ENCODE measurements around the gene MBD3L4. TPM values are rescaled to one million over a fixed set of nuclear protein-coding genes. Genes with fewer than 3 reads are reported as not detected.

The MBD3L4 gene
- not detected in 2 replicates for total RNA-seq

DNA sequence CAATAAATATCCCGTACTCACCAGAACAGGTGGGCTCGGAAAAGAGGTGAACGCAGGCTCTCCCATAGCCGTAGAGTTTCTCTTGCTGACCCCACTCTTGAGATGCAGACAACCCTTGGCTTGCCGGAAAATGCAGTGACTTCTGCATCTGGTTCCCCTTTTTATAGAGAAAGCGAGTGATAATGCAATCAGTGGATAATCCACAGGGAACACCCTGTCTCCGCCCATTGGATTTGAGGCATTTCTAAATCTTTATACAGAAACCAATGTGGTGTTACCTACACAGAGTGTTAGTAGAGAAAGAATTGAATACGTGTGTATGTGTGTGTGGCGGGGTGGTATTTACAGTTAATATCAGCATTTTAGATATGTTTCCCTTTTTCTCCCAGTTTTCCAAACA, at the start of gene MBD3L4:
TSS of gene MBD3L4 (minus strand) at position 101 of the 400 bp plus-strand sequence. CDS start at position 66, 35 bp downstream.

DNA sequence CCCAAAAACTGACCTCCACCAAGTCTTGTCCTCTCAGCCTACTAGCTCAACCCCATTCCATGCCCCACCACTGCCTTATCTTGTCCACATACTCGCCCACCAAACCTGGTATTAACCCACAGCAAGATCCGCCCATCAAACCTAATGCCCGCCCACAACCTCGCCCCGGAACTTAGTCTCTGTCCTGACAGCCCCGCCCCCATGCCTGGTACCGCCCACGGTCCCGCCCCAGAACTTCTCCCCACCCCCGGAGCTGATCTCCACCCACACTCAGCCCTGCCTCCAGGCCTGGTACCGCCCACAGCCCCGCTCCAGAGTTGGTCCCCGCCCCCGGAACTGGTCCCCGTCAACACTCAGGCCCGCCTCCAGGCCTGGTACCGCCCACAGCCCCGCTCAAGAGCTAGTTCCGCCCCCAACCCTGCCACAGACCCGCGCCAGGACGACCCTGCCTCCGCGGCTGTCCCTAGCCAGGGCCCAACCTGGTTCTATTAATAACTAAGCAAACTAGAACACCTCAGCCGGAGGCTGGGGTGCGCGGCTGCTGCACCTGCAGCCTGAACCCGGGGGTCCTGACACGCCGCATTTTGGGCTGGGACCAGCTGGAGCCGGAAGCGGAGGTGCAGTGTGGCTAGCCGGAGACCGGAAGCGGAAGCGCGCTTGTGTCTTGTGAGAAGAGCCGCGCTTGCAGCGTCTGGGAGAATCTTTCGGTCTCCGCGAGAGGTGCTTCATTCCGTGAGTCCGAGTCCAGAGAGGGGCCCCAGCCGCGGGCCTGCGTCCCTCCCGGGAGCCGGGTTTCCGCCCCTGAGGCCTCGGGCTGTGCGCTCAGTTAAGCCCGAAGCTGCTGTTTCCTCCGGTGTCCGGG, 29.3 kb upstream of the MBD3L4 start, which contains the start of gene ZNF557:
TSS of gene ZNF557 (plus strand) at position 662 of the 862 bp plus-strand sequence. CDS start 5,372 bp downstream, outside the sequence.

DNA sequence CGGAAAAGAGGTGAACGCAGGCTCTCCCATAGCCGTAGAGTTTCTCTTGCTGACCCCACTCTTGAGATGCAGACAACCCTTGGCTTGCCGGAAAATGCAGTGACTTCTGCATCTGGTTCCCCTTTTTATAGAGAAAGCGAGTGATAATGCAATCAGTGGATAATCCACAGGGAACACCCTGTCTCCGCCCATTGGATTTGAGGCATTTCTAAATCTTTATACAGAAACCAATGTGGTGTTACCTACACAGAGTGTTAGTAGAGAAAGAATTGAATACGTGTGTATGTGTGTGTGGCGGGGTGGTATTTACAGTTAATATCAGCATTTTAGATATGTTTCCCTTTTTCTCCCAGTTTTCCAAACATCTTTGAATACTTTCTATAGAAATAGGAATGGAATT, 18.6 kb upstream of the MBD3L4 start, which contains the start of gene MBD3L3:
TSS of gene MBD3L3 (minus strand) at position 101 of the 400 bp plus-strand sequence. CDS start at position 30, 71 bp downstream.

DNA sequence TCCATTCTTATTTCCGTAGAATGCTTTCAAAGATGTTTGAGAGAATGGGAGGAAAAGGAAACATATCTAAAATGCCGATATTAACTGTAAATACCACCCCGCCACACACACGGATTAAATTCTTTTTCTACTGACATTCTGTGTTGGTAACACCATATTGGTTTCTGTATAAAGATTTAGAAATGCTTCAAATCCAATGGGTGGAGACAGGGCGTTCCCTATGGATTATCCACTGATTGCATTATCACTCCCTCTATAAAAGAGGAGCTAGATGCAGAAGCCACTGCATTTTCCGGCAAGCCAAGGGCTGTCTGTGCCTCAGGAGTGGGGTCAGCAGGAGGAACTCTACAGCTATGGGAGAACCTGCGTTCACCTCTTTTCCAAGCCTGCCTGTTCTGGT, 9.0 kb upstream of the MBD3L4 start, which contains the start of gene MBD3L2:
TSS of gene MBD3L2 (plus strand) at position 301 of the 400 bp plus-strand sequence. CDS start at position 354, 53 bp downstream.

DNA sequence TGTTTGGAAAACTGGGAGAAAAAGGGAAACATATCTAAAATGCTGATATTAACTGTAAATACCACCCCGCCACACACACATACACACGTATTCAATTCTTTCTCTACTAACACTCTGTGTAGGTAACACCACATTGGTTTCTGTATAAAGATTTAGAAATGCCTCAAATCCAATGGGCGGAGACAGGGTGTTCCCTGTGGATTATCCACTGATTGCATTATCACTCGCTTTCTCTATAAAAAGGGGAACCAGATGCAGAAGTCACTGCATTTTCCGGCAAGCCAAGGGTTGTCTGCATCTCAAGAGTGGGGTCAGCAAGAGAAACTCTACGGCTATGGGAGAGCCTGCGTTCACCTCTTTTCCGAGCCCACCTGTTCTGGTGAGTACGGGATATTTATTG, 9.7 kb downstream of the MBD3L4 start, which contains the start of gene MBD3L5:
TSS of gene MBD3L5 (plus strand) at position 301 of the 400 bp plus-strand sequence. CDS start at position 335, 34 bp downstream.

DNA sequence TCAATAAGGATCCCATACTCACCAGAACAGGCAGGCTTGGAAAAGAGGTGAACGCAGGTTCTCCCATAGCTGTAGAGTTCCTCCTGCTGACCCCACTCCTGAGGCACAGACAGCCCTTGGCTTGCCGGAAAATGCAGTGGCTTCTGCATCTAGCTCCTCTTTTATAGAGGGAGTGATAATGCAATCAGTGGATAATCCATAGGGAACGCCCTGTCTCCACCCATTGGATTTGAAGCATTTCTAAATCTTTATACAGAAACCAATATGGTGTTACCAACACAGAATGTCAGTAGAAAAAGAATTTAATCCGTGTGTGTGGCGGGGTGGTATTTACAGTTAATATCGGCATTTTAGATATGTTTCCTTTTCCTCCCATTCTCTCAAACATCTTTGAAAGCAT, 18.6 kb downstream of the MBD3L4 start, which contains the start of gene MBD3L2B:
TSS of gene MBD3L2B (minus strand) at position 101 of the 400 bp plus-strand sequence. CDS start at position 67, 34 bp downstream.

Other genes starting within 250 kb of the MBD3L4 start
- not detected in 2 replicates for gene ADGRE1, start 152.6 kb downstream of the MBD3L4 start, total RNA-seq
- not detected in 2 replicates for gene MBD3L2B, start 18.7 kb downstream of the MBD3L4 start, total RNA-seq
- gene MBD3L5, start 9.6 kb downstream of the MBD3L4 start, total RNA-seq, result not detected in 2 replicates
- not detected in 2 replicates for gene MBD3L2, start 9.1 kb upstream of the MBD3L4 start, total RNA-seq
- gene MBD3L3, start 18.5 kb upstream of the MBD3L4 start, total RNA-seq, result not detected in 2 replicates
- 18.5 and 21.1 TPM in 2 replicates for gene ZNF557, start 29.5 kb upstream of the MBD3L4 start, total RNA-seq

All from aortic smooth muscle cell (primary cell).